GM18511 (cell line): ENCODE measurements around the gene MPZL1.

ENCODE experiments used
- ATAC-seq: cut with Tn5 transposase; IDR thresholded peaks from one replicate; pipeline ENCODE4 v1.9.1; 2021; ENCODE audit warnings: mild to moderate bottlenecking, moderate library complexity; ENCODE audit not compliant: unreplicated experiment

The MPZL1 gene

DNA sequence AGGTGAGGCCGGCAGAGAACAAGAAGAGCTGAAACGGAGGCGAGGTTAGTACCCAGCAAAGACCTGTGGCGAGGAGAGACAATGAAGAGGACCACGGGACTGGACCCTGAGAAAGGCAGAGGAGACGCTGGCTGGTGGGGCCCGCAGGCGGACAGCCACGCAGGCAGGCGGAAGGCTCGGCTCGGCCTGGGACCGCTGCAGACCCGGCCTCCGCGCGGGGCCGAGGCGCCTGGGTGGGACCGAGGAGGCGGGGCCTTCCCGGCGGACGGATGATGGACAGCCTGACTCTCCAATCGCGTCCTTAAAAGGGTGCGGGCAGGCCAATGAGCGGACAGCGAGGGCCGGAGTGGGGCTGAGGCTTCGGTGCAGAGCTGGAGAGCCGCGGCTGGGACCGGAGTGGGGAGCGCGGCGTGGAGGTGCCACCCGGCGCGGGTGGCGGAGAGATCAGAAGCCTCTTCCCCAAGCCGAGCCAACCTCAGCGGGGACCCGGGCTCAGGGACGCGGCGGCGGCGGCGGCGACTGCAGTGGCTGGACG, at the start of gene MPZL1:
TSS of gene MPZL1 (plus strand) at position 366 of the 535 bp plus-strand sequence. CDS start 170 bp downstream, outside the sequence.
- peak; percentile 92 for ATAC-seq

DNA sequence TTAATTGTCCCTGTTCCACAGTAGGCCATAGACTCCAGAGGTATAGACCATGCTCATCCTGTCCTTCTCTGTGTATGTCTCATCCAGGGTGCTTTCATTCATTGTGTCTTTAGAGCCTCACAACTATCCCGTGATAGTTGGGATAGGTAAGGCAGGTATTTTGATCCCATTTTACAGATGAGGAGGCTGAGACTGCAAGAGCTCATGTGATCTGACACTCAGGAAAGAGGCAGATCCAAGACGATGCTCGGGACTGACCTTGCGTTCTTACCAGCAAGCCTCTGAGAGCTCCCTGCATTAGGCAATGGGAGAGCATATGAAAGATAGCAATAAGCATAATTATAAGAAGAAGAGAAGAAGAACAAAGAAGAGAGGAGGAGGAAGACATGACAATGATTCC, 49.0 kb upstream of the MPZL1 start:
- ATAC-seq: no peak

DNA sequence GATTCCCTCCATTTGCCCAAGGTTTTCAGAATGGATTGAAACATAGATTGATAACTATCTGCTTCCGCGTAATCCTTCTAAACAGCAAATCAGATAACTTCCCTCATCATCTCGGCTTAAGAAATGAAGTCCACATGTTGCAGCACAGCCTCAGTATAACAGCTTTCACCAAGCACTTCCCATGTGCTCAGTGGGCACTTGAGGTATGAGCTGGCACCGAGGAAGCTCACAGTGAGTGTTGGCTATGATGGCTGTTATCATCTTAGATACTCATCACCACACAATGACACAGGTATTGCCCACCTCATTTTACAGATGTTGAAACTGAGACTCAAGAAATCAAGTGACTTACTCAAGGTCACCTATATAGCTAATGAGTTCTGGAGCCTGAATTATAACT, 48.5 kb upstream of the MPZL1 start:
- no peak for ATAC-seq

DNA sequence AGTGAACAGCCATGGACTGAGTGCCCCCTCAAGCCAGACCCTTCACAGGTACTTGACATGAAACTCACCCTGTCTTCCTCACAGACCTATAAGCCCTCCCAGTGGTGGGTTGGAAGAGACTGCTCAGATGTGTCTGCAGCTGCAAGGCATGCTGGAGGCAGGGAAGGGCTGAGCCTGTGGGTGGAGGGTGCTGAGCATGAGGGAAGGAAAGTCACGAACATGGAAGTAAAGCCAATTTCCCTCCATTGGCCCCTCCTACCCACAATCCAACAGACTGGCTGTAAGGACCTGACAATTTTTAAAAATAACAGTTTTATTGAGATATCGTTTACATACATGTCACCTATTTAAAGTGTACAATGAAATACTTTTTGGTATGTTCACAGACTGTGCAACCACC, 47.6 kb upstream of the MPZL1 start:
- ATAC-seq: no peak

DNA sequence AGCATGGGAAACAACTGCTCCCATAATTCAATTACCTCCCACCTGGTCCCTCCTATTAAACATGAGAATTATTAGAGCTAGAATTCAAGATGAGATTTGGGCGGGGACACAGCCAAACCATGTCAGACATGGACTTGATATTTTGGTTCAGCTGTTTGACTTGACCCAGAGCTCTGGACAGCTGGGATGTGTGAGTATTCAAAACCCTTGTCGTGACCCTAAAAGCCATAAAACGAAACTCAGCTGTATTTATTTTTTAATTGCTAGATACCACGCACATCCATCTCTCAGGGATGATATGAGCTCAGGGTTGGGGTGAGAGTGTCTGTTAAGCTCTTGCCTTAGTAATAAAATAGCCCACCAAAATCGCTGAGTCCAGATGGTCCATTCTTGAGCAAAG, 46.3 kb upstream of the MPZL1 start:
- no peak for ATAC-seq

DNA sequence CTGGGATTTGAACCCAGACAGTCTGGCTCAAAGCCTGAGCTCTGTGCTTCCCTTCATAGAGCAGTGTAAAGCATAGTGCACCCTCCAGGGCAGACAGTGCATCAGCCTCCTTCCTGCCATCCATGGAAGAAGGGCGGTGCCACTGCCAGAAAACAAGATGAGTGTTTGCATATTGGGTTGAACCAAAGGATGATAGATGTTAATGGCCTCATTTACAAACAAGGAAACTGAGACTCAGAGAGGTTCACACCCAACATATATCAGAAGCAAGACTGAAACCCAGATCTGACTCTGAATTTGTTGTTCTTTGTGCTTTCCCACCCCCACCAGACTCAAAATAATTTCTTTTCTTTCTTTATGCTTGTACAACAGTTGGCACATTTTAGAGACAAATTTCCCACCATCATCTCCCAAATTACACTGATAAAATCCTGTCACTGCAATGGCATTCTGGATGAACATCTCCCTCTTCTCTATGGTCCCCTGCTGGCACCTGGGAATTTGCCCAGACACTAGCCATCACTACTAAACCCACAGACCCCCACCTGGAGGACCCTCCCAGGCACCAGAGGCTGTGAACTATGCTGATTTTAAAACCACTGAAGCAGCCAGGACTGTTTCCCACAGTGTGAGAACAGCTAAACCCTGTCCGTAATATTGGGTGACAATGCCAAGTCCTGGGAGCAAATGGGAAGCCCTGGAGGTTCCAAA, 45.4 kb upstream of the MPZL1 start:
- peak; percentile 53 for ATAC-seq

DNA sequence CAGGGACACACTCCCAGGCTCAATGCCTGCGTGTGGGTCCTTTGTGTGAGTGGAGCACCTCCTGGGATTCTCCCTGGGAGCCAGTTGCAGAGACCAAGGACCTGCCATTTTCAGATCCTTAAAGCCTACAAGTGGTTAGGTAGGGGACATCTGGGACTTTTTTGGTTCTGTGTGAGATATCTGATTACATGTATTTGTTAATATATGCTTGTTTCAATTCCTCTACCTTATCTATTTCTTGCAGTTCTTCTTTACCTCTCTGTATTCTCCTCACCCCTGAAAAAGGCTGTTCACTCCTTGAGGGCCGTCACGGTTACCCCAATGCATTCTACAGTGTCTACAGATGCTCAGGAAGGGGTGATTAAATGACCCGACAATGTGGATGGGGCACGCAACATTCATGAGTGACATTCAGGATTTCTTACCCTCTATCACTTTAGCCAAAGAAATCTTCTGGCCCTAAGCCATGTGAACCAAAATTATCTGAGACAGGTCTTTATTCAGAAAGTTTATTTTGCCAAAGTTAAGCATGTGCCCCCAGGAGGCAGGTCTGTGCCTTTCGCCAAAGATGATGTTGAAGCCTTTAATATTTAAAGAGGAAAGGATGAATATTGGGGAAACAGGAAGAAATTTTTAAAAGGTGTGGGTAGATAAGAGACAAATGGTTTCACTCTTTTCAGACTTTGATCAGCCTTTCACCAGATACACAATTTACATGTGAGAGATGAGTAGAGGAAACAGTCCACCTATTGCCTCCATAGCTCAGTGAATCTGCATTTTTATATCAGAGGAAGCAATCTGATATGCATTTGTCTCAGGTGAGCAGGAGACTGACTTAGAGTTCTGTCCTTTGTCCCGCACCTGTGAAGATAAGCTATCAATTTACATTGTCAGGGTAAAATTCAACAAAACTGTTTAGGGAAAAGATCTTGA, 44.6 kb upstream of the MPZL1 start:
- ATAC-seq: peak; percentile 40

DNA sequence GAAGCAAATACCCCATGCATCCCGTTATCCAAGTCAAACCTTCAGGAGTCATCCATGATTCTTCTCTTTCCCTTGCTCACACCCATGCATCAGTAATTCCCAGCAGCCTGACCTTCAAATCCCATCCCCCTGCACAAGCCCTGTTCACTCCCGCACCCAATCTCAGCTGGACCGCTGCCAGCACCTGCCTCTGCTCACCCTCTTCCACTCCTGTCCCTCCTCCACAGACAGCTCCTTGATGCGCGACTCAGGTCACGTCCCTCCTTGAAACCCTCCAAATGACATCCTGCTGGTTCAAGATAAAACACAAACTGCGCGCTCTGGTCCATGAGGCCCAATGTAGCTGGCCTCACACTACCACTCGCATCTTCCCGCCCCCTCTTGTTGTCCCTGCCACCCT, 43.4 kb upstream of the MPZL1 start:
- ATAC-seq: no peak

DNA sequence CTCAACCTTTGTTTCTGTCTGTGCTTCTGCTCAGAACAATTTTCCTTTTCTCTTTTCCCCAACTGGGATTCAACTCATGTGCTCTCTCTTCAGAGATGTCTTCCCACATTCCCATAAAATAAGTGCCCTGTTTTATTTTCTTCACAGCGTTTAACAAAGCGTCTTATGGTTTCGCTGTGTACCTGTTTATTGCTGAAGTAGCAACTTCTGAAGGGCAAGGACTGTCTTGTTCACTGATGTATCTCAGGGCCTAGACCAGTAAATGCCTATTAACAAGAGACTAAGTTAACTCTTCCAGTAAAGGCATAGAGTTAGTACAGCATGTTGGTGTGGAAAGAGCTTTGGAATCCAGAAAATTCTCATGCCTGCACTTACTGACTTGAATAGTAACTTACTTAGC, 42.9 kb upstream of the MPZL1 start:
- ATAC-seq: no peak

DNA sequence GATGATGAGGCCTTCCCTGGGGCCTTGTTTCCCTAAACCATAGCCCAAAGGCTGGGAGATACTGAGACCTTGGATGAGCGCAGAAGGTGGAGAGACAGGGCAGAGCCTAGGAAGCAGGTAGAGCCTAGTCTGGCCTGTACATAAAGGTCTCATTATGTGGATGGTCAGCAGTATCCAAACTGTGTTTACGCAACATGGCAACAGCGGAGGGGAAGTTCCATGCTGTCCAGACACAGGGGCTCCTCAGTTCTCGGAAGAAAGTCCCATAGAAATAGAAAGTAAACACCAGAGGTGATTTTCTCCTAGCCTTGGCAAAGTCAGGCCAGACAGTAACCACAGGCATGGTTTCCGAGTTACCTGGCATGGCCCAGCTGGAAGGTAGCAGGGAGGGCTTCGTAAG, 42.1 kb upstream of the MPZL1 start:
- ATAC-seq: no peak

DNA sequence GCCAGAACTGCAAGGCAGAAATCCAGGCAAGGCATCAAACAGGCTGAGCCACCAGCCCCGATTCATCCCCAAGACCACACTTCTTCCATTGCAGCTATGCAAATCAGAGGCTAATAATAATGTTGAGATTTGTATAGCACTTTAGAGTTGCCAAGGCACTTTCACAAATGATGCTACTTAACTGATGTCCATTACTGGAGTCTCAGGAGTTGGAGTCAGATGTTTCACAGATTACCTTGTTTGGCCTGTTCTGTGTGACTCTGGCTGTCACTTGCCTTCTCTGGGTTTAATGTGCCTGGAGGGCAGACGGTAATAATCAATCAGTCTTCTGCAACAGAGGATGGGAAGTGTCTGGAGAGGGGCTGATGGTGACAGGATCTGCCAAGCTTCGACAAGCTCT, 40.8 kb upstream of the MPZL1 start:
- no peak for ATAC-seq

DNA sequence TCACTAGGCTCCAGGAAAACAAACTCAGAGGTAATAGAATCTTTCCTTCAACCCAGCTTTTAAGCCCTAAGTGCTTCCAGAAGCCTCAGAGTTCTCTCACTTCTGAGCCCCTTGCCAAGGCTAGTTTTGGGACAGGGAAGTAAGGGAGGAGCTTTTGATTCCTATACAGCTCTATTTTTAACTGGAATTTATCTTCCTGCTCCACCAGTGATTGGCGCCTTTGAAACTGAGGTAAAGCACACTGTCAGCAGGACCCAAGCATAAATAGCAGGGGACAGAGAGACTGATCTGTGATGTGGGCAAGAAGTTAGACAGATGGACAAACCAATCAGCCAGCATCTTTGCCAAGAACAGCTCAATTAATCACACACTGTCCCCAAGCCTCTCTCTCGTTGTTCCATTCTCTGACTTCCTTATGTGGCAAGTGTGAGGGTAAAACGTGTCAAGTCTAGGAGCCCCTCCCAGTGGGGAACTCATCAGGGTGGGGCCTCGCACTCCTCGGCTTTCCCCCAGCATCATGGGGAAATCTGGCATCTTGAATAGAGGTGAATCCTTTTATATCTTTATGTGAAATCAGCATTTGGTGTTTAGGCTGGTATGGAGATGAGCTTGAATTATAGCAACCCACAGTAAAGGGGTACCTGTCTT, 40.2 kb upstream of the MPZL1 start:
- no peak for ATAC-seq

DNA sequence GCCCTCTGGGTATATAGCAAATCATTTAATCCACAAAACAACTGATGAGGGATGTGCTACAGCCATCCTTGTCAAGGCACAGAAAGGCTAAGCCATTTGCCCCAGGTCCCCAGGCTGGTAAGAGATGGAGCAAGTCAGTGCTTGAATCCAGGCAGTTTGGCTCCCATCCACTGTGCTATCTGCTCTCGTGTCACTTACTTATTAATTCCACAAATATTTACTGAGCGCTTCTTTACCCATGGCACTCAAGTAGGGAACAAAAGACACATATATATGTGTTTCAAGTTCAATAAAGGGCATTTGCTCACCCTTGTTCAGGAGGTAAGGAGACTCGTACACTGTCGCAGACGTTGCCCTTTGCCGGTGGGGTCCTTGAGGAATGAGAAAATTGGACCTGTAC, 38.6 kb upstream of the MPZL1 start:
- no peak for ATAC-seq

DNA sequence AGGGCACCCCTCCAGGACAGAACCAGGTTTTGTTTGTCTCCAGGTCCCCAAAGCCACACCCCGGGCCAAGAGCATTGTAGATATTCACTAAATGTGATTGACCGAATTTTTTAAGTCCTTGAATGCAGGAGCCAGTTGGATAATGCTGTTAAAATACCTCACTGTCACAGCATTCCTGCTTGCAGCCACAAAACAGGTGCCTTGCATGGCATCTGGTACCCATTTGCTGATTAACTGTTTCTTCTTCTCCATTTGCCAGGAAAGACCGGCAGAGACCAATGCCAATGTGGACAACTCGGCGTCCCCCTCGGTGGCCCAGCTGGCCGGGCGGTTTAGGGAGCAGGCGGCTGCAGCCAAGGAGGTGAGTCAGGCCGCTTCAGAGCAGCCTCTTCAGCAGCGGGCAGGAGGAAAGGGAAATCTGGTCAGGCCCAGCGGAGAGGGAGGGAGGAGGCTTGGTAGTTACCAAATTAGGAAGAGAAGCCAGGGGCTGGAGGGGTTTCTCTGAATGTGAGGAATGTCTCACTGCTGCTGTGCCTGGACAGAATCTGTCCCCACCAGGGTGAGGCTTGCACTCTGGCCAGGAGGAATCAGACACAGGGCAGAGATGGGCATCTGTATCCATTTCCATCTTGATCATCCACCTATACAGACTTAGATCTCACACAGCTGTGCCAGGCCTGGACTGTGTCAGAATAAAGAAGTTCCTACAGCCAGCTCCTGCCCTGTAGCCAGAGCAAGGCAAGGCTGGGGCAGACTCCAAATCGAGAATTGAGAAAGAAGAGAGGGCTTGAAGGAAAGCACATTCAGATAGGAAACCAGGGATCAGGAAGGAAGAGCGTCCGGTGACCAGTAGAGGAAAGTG, 37.9 kb upstream of the MPZL1 start:
- ATAC-seq: no peak

DNA sequence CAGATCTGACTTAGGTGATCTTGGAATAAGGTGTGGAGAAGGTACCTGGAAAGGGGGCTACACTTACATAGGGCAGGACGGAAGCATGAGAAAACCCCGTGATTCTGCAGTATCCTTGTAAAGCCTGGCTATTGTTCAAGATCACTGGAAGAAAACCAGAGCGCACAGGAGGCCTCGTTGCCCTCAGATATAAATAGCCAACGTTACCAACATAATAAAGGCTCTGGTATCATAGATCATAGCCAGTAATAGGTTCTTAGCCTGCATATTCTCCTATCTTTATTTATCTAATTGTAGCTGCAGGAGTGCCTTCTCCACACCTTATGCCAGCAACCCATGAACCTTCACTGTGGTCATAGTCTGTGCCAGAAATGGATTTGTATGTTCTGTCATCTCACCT, 35.9 kb upstream of the MPZL1 start:
- no peak for ATAC-seq

DNA sequence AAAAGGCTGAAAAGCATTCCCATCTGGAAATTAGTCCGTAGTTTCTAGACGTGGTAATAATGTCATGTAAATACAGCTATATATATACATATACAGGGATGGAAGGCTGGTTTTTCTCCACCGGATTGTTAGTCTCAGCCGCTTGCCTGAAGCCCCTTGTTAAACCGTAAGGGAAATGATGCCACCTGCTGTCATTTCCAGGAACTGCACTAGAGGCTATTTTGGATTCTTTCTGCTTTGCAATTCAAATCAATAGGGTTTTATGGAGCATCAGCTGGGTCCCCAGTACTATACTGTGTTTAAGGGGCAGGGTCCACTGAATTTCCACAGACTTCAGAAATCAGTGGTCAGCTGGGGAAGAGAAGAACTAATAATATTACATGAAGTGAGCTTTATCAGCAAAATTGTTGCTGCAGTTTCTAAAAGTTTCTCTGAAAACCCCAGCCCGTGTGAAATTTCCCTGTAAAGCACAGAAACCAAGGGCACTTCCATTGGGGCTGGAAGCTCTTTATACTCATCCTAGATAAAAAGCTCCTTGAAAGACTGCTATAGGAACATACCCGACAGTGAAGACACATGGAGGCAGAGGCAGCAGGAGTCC, 33.8 kb upstream of the MPZL1 start:
- ATAC-seq: no peak

DNA sequence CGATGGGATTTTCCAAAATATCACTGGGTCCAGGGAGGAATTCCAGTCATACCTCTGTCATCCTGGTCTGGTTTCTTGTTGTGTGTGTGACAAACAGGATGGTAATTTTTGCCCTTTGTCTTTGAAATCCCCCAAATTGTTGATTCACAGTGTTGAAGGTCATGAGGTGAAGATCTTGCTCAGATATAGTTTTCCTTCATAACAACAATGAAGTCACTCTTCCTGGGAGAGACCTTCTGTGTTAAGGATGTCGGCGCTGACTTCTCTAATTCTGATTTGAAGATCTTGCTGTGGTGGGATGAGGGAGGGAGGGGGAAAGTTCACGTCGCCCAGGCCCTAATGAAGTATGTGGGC, 32.2 kb upstream of the MPZL1 start:
- ATAC-seq: no peak

DNA sequence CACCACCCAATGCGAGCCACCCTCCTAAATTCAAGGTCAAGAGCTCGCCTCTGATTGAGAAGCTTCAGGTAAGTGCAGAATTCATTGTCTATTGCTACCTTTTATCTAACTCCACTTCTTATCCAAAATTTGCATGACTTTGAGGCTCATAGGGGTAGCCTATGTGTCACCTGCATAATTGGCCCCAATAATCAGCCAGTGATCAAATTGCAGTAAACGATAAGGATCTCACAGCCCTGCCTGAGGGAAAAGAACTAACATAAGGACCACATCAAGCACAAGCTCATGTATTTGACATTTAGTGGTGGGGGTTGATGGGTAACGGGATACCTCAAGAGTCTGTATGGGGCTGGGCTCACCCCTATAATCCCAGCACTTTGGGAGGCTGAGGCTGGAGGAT, 31.7 kb upstream of the MPZL1 start:
- no peak for ATAC-seq

DNA sequence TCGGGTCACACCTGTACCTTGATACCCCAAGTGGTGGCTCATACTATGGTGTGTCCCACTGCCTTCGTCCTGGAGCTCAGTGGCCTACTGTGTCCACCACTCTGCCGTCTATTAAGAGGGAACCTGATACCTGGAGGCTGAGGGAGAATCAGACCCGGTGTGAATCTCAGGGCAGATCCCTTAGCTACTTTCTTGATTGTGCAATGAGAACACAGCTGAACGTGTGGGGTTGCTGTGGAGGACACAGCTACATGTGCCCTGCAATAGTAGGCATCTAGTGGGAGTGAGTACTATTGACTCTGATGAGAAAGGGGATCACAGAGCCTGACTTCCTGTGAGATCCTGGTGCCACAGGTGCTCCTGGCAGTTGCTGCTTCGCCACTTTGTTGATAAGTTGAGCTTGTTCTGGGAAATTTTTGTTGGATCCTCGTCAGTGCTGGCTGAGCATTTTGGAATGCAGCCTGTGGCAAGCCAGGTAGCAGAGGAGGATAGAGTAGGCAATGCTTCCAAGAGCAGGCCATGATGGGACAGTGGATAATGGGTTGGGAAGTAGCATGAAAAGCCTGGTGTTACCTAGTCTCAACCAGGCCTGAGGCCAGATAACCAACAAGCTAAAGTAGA, 28.2 kb upstream of the MPZL1 start:
- no peak for ATAC-seq

DNA sequence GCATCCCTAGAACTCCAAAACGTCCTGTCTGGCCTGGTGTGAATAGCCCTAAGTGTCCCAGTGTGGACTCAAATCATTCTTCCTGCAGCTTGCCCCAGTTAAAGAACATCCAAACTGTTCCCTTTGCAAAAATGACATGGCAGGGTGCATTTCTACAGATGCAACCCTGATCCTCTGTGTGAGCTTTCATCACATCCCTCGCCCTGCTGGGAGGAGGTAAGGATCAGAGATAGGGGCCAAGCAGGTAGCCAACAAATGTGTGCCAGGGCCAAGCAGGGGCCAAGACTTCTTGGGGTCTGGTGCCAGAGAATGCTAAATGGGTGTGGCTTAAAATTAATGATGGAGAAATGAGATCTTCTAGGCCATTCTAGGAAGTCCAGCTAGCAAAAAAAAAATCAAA, 27.1 kb upstream of the MPZL1 start:
- no peak for ATAC-seq
